NCI-H524 (cell line): ENCODE measurements around the gene SPTBN2.
A peak's percentile ranks its signal among the peaks of the same experiment; 100 is the strongest.

Source experiments
- DNase-seq, 2 experiments: peaks; one replicate each; lab custom pipeline; 2025; lab: John Stamatoyannopoulos, UW

Gene SPTBN2

GRCh38 chr11:66728693-66729385 is at the start of gene SPTBN2:
TSS of gene SPTBN2 (minus strand) at chr11:66729216. CDS start at chr11:66721240, 7,976 bp downstream.
- peak; percentile 58 to 81 for DNase-seq

GRCh38 chr11:66768818-66769217 is 39.8 kb upstream of the SPTBN2 start:
- DNase-seq, result no peak

- DNase-seq, result no peak
Observed at GRCh38 chr11:66768088-66768521, 39.1 kb upstream of the SPTBN2 start.

GRCh38 chr11:66767666-66768065 is 38.6 kb upstream of the SPTBN2 start:
- DNase-seq, result no peak

- DNase-seq, result no peak
Observed at GRCh38 chr11:66766681-66767080, 37.7 kb upstream of the SPTBN2 start.

- DNase-seq, result no peak
Observed at GRCh38 chr11:66762088-66762487, 33.1 kb upstream of the SPTBN2 start.

GRCh38 chr11:66752148-66752547 is 23.1 kb upstream of the SPTBN2 start:
- no peak for DNase-seq

GRCh38 chr11:66749091-66749490 is 20.1 kb upstream of the SPTBN2 start:
- peak in 1 of 2 experiments; percentile 1 for DNase-seq

- no peak for DNase-seq
Observed at GRCh38 chr11:66747480-66747879, 18.5 kb upstream of the SPTBN2 start.

GRCh38 chr11:66745356-66746235 is 16.6 kb upstream of the SPTBN2 start:
- no peak for DNase-seq

GRCh38 chr11:66744485-66745355 is 15.7 kb upstream of the SPTBN2 start:
- DNase-seq, result peak; percentile 65 to 78

- DNase-seq, result peak in 1 of 2 experiments; percentile 33
Observed at GRCh38 chr11:66743271-66743968, 14.4 kb upstream of the SPTBN2 start.

GRCh38 chr11:66741153-66741552 is 12.1 kb upstream of the SPTBN2 start:
- DNase-seq, result no peak

- DNase-seq, result no peak
Observed at GRCh38 chr11:66739983-66740382, 11.0 kb upstream of the SPTBN2 start.

GRCh38 chr11:66734215-66734614 is 5.2 kb upstream of the SPTBN2 start:
- no peak for DNase-seq

GRCh38 chr11:66729447-66729846 is 431 bp upstream of the SPTBN2 start:
- no peak for DNase-seq

- peak in 1 of 2 experiments; percentile 63 for DNase-seq
Observed at GRCh38 chr11:66728038-66728692, 851 bp downstream of the SPTBN2 start.

- DNase-seq, result peak in 1 of 2 experiments; percentile 35
Observed at GRCh38 chr11:66727282-66728037, 1.6 kb downstream of the SPTBN2 start.

GRCh38 chr11:66725647-66726046 is 3.4 kb downstream of the SPTBN2 start:
- DNase-seq, result no peak

GRCh38 chr11:66725114-66725513 is 3.9 kb downstream of the SPTBN2 start:
- no peak for DNase-seq
